ENCODE results near the gene TIGAR. TPM values are rescaled to one million over a fixed set of nuclear protein-coding genes. Genes with fewer than 3 reads are reported as not detected.

TIGAR gene
- total RNA-seq, 6 donors from 2014 or later = 4.9 to 19.5 (median 10.4) TPM

DNA sequence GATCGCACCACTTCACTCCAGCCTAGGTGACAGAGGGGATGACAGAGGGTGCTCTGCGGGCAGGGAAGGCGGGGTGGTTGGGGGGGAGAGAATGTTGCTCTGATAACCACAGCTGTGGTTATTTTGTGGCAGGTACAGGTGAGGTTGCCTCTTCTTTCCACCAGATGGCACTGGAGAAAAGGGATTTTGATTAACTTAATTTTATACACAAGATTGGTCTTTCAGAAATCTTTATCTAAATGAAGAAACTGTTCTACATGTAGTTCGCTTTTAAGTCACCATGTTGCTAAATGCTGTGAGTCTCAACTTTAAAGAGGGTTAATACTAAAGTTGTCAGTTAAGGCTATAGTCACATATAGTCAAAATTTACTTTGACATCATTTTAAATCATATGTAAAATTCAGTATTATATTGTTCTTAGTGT is 32.8 kb downstream of the TIGAR start:
- no peak for TF ChIP-seq POLR2A (IDR thresholded peaks at IDR 0.05)
- peak in 2 of 6 experiments; percentile 11 to 34 for TF ChIP-seq CTCF (IDR thresholded peaks at IDR 0.05)
- TF ChIP-seq POLR2AphosphoS5 (IDR thresholded peaks at IDR 0.05) = no peak
- Histone ChIP-seq H3K36me3 (peaks cover 3 to 40% (median 14%) of the 10 kb centered on the region in 4 donors), H3K4me3 (no peak overlapping the region), H3K4me1 (no peaks in the 10 kb centered on the region), H3K9me3 (no peaks in the 10 kb centered on the region), H3K27me3 (no peaks in the 10 kb centered on the region), H3K27ac (no peak overlapping the region)
- DNase-seq = no peak
- ATAC-seq (ENCODE audit: low FRiP score in 2 of 2) = no peak
- WGBS, 2 donors = 64 to 77% methylated on average over 4 of the region's 4 CpGs

DNA sequence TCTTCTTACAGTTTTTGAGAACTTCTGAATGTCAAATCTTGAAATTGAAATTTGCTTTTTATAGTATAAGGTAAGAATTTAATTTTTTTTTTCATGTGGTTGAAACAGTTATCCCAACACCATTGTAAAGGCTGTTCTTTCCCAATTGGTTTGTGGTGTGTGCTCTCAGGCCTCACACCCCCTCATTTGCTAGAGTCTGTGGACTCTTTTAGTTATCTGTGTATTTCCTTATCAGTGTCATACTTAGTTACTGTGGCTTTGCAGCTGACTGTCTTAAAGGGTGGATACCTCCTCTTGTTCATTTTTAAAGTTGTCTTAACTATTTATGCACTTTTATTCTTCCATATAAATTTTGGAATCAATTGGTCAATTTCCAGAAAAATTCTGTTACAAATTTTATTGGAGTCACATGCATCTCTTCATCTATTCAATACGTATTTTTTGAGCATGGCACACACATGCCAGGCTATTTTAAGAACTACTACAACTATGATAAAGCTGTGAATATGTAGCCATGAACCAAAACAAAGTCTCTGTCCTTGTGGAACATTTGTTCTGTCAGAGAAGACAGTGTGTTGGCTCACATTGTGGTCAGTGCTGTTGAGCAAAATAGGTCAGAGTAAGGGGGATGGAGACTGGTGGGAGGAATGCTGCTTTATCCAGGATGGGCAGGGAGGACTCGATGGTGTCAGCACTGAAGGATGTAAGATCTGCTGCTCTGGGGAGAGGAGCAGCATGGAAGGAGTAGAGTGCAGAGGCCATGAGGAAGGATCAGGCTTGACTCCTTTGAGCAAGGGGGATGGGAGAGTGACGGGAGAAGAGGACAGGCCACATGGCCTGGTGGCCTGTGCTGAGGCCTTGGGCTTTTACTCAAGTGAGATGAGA is 34.4 kb downstream of the TIGAR start:
- H3K27ac ChIP-seq = no peak overlapping the region
- 81 to 85% methylated on average over 3 of the region's 3 CpGs for WGBS, 2 donors
- no peak for TF ChIP-seq POLR2AphosphoS5 (IDR thresholded peaks at IDR 0.05)
- no peak for TF ChIP-seq POLR2A (IDR thresholded peaks at IDR 0.05)
- no peak for TF ChIP-seq EP300 (IDR thresholded peaks at IDR 0.05)
- TF ChIP-seq CTCF (IDR thresholded peaks at IDR 0.05) = no peak
- no peaks in the 10 kb centered on the region for H3K27me3 ChIP-seq
- H3K36me3 ChIP-seq = peaks cover 3 to 30% (median 14%) of the 10 kb centered on the region in 4 donors
- no peaks in the 10 kb centered on the region for H3K9me3 ChIP-seq
- DNase-seq = no peak
- H3K4me1 ChIP-seq = no peaks in the 10 kb centered on the region
- H3K4me3 ChIP-seq = no peak overlapping the region
- ATAC-seq (ENCODE audit: low FRiP score in 2 of 2) = no peak

DNA sequence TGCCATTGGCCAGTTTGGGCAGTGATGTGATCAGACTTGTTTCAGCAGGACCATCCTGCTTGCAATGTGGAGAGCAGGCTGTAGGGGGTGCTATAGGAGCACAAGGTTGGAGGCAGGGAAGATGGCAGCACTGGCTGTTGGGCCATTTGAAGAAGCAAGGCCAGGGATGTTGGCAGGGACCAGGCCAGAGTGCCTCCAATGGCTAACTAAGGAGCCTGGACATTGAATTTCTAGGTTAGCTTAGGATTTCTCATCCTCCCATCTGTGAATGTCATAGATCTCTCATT is 35.0 kb downstream of the TIGAR start:
- H3K4me3 ChIP-seq = no peak overlapping the region
- DNase-seq (no peak), ATAC-seq (ENCODE audit: low FRiP score in 2 of 2) (no peak)
- H3K27me3 ChIP-seq = no peaks in the 10 kb centered on the region
- peaks cover 3 to 25% (median 12%) of the 10 kb centered on the region in 4 donors for H3K36me3 ChIP-seq
- TF ChIP-seq POLR2A (IDR thresholded peaks at IDR 0.05) (no peak), EP300 (IDR thresholded peaks at IDR 0.05) (no peak), POLR2AphosphoS5 (IDR thresholded peaks at IDR 0.05) (no peak), CTCF (IDR thresholded peaks at IDR 0.05) (peak in 1 of 6 experiments; percentile 26)
- H3K9me3 ChIP-seq = no peaks in the 10 kb centered on the region
- H3K4me1 ChIP-seq = no peaks in the 10 kb centered on the region
- no peak overlapping the region for H3K27ac ChIP-seq

- TF ChIP-seq EP300 (IDR thresholded peaks at IDR 0.05) = no peak
- no peak for TF ChIP-seq CTCF (IDR thresholded peaks at IDR 0.05)
- TF ChIP-seq POLR2AphosphoS5 (IDR thresholded peaks at IDR 0.05) = no peak
- no peak for TF ChIP-seq POLR2A (IDR thresholded peaks at IDR 0.05)
- H3K27ac ChIP-seq = no peak overlapping the region
- H3K4me1 ChIP-seq = no peaks in the 10 kb centered on the region
- no peaks in the 10 kb centered on the region for H3K9me3 ChIP-seq
- DNase-seq = no peak
- WGBS, 2 donors = 90 to 93% methylated on average over 2 of the region's 2 CpGs
- H3K27me3 ChIP-seq = no peaks in the 10 kb centered on the region
- no peak for ATAC-seq (ENCODE audit: low FRiP score in 2 of 2)
- no peaks in the 10 kb centered on the region for H3K36me3 ChIP-seq
- H3K4me3 ChIP-seq = no peak overlapping the region
These were observed 45.1 kb downstream of the TIGAR start for GRCh38 chr12:4366090-4366489.

DNA sequence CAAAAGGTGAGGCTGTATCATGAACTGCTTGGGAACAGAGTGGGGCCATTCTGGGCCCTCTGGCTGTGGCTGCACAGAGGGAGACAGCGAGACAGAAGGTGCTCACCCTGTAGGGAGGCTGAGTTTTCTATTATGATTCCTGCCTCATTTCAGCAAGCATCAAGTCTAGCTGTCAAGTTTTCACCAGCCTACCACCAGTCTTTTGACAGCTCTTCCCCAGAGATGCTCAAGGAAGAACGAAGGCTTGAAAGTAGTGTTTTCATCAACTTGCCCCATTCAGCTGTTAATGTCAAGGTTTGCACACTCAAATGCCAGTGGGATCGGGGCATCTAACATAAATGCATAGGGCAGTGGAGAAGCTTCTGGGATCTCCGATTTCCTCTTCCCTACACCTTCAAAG is 48.5 kb downstream of the TIGAR start:
- TF ChIP-seq POLR2A (IDR thresholded peaks at IDR 0.05) (no peak), CTCF (IDR thresholded peaks at IDR 0.05) (no peak), POLR2AphosphoS5 (IDR thresholded peaks at IDR 0.05) (no peak), EP300 (IDR thresholded peaks at IDR 0.05) (no peak)
- Histone ChIP-seq H3K27ac (no peak overlapping the region), H3K36me3 (no peaks in the 10 kb centered on the region), H3K4me3 (no peak overlapping the region), H3K9me3 (no peaks in the 10 kb centered on the region), H3K4me1 (no peaks in the 10 kb centered on the region), H3K27me3 (no peaks in the 10 kb centered on the region)
- no peak for ATAC-seq (ENCODE audit: low FRiP score in 2 of 2)
- DNase-seq = no peak
- WGBS, 2 donors = 87 to 92% methylated on average over 4 of the region's 4 CpGs
